Fibroblast of lung (primary cell): ENCODE results near the gene NFKBIE. TPM values are rescaled to one million over a fixed set of nuclear protein-coding genes. Genes with fewer than 3 reads are reported as not detected.

Experiments used
- DNase-seq, 2 donors: peaks; one replicate each; pipeline versions ENCODE4 v3.0.0 to v3.0.0-alpha.2; 2010; ENCODE audit warnings: low read depth in 2 of 2
- H2AFZ ChIP-seq: 2 replicates; pipeline ENCODE4 v1.5.1; 2012; ENCODE audit warnings: low read length, control low read depth, inconsistent platforms
- H3K27ac ChIP-seq: 2 replicates; pipeline ENCODE4 v1.5.1; 2011; ENCODE audit warnings: low read length, control low read depth; ENCODE audit not compliant: insufficient read depth
- H3K27me3 ChIP-seq: 2 replicates; pipeline ENCODE4 v1.5.1; 2011; ENCODE audit warnings: mild to moderate bottlenecking, low read length; ENCODE audit not compliant: control insufficient read depth, insufficient read depth
- H3K36me3 ChIP-seq: 2 replicates; pipeline ENCODE4 v1.5.1; 2011; ENCODE audit warnings: low read length; ENCODE audit not compliant: control insufficient read depth, insufficient read depth
- H3K4me1 ChIP-seq: 2 replicates; pipeline ENCODE4 v1.5.1; 2011; ENCODE audit warnings: low read length; ENCODE audit not compliant: control insufficient read depth, insufficient read depth; ENCODE audit errors: extremely low read depth
- H3K4me2 ChIP-seq: 2 replicates; pipeline ENCODE4 v1.5.1; 2011; ENCODE audit warnings: low read length, control low read depth; ENCODE audit not compliant: insufficient read depth; ENCODE audit errors: extremely low read depth
- H3K4me3 ChIP-seq, 4 experiments: fragments of 200-600 bp in 1 of 4; sonication (generic) in 1 of 4; replicated peaks in 1 of 4; 2 replicates each; pipeline ENCODE4 v1.5.1; 2011 to 2016; ENCODE audit warnings: low read length in 4 of 4, low read depth in 3 of 4, mild to moderate bottlenecking in 3 of 4, control low read depth in 2 of 4, inconsistent platforms in 1 of 4, mixed read lengths in 1 of 4; ENCODE audit not compliant: insufficient read depth in 1 of 4; ENCODE audit errors: control extremely low read depth in 1 of 4
- H3K79me2 ChIP-seq: 2 replicates; pipeline ENCODE4 v1.5.1; 2012; ENCODE audit warnings: mild to moderate bottlenecking, low read length, inconsistent platforms; ENCODE audit not compliant: control insufficient read depth, insufficient read depth
- H3K9ac ChIP-seq: 2 replicates; pipeline ENCODE4 v1.5.1; 2011; ENCODE audit warnings: mild to moderate bottlenecking, low read length, control low read depth; ENCODE audit not compliant: insufficient read depth
- H3K9me3 ChIP-seq: 2 replicates; pipeline ENCODE4 v1.5.1; 2012; ENCODE audit warnings: low read depth, low read length; ENCODE audit not compliant: control insufficient read depth, insufficient read depth
- H4K20me1 ChIP-seq: 2 replicates; pipeline ENCODE4 v1.5.1; 2011; ENCODE audit warnings: low read length; ENCODE audit not compliant: control insufficient read depth, insufficient read depth; ENCODE audit errors: extremely low read depth
- CTCF ChIP-seq, 2 donors: IDR thresholded peaks in 1 of 2; conservative IDR thresholded peaks in 1 of 2; 1 replicate in 1 of 2; 2 replicates in 1 of 2; pipeline ENCODE4 v1.5.1; 2011 to 2012; ENCODE audit warnings: low read length in 2 of 2, control low read depth in 1 of 2, inconsistent platforms in 1 of 2, low read depth in 1 of 2, mild to moderate bottlenecking in 1 of 2
- EZH2 ChIP-seq: IDR thresholded peaks from 2 replicates; pipeline ENCODE4 v1.5.1; 2012; ENCODE audit warnings: low read length, control low read depth, mild to moderate bottlenecking; ENCODE audit errors: missing control alignments
- polyA plus RNA-seq, 2 donors: library from polyadenylated mRNA; depleted of rRNA in 1 of 2; stranded (reverse) in 1 of 2; unstranded in 1 of 2; fragments of >200 nt; gene quantifications; 2 replicates each; pipeline ENCODE4 v1.2.1, GENCODE V29; 2011 to 2012; ENCODE audit warnings: missing spikeins in 1 of 2
- total RNA-seq: library from RNA; depleted of rRNA; stranded (reverse); fragments of >200 nt; gene quantifications from 2 replicates; pipeline ENCODE4 v1.2.1, GENCODE V29; 2014

NFKBIE gene
- total and polyA plus RNA-seq, 2 donors (not counting 1 experiment from before 2014, with no cell fraction given), result 1.6 to 5.4 TPM

- Histone ChIP-seq H3K27me3 (no peaks in the 10 kb centered on the region), H3K9me3 (no peaks in the 10 kb centered on the region), H3K9ac (no peak overlapping the region), H3K36me3 (peaks cover 11% of the 10 kb centered on the region), H4K20me1 (no peaks in the 10 kb centered on the region), H2AFZ (no peak overlapping the region), H3K4me2 (no peak overlapping the region), H3K4me1 (peaks cover 6% of the 10 kb centered on the region), H3K4me3 (no peak overlapping the region), H3K27ac (no peak overlapping the region), H3K79me2 (peaks cover 21% of the 10 kb centered on the region)
- DNase-seq, result no peak
- no peak for TF ChIP-seq CTCF (conservative IDR thresholded peaks at IDR 0.05 in 1 of 2, IDR thresholded peaks at IDR 0.05 in 1 of 2; ENCODE audit: low read depth in 1 of 2, low read length in 2 of 2)
- no peak for TF ChIP-seq EZH2
Measured at GRCh38 chr6:44258325-44258863, 7.0 kb downstream of the NFKBIE start.

- Histone ChIP-seq H3K9ac (peak overlapping the region; percentile 40), H3K4me1 (peaks cover 6% of the 10 kb centered on the region), H3K4me2 (peak overlapping the region; percentile 92), H3K27ac (peak overlapping the region; percentile 34), H3K27me3 (no peaks in the 10 kb centered on the region), H4K20me1 (no peaks in the 10 kb centered on the region), H3K36me3 (peaks cover 14% of the 10 kb centered on the region), H3K79me2 (peaks cover 25% of the 10 kb centered on the region), H3K9me3 (no peaks in the 10 kb centered on the region), H3K4me3 (peak overlapping the region; percentile 16 to 91 (median 44)), H2AFZ (peak overlapping the region; percentile 97)
- no peak for DNase-seq
- TF ChIP-seq CTCF (conservative IDR thresholded peaks at IDR 0.05 in 1 of 2, IDR thresholded peaks at IDR 0.05 in 1 of 2; ENCODE audit: low read depth in 1 of 2, low read length in 2 of 2) (peak in 1 of 2 donors; percentile 11), EZH2 (no peak)
Measured at GRCh38 chr6:44257753-44258324, 7.5 kb downstream of the NFKBIE start.

DNA sequence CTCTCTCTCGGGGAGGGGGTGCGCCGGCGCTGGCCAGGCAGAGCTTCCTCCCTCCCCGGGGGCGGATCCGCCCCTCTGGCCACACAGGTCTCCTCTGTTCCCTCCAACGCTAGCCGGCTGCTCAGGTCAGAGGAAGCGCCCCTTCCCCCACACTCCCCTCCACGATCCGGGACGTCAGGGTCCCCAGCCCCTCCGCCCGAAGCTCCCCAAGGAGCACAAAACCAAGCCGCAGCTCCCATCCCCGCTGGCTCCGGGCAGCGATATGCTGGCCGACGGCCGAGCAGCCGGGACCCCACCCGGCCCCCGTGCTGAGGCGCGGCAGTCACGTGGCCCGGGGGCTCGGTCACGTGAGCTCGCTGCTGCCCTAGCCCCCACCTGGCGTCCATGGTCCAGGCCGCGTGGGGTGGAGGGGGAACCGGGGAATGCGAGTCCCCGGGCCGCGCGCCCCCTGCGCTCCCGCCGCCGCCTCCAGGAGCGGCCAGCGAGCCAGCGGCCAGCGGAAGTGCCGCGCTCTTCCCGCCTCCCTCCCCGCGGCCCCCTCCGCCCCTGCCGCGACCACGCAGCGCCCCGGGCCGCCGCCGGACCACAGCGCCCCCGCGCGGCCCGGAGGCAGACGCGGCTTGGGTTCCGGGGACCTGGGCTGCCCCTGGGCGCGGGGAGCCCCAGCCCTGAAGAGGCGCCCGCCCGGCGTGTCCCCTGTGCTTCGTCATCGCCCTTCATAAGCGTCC, 8.2 kb downstream of the NFKBIE start, which contains the start of gene SLC35B2:
SLC35B2 (minus strand) TSS at position 504 of the 728 bp plus-strand sequence; CDS start at position 386, 118 bp downstream.
- H3K4me3 ChIP-seq, result peak within 1 kb of the TSS; percentile 82 to 94 (median 88)
- peaks cover 28% of the 10 kb centered on the region for H3K79me2 ChIP-seq
- H3K9ac ChIP-seq, result peak within 1 kb of the TSS; percentile 82
- peaks cover 6% of the 10 kb centered on the region for H3K4me1 ChIP-seq
- peak within 1 kb of the TSS; percentile 97 for H2AFZ ChIP-seq
- H3K27ac ChIP-seq, result peak within 1 kb of the TSS; percentile 78
- peak; percentile 67 to 81 for DNase-seq
- H4K20me1 ChIP-seq, result no peaks in the 10 kb centered on the region
- no peaks in the 10 kb centered on the region for H3K9me3 ChIP-seq
- H3K36me3 ChIP-seq, result peaks cover 17% of the 10 kb centered on the region
- H3K27me3 ChIP-seq, result no peaks in the 10 kb centered on the region
- no peak for TF ChIP-seq EZH2
- peak; percentile 31 to 34 for TF ChIP-seq CTCF (conservative IDR thresholded peaks at IDR 0.05 in 1 of 2, IDR thresholded peaks at IDR 0.05 in 1 of 2; ENCODE audit: low read depth in 1 of 2, low read length in 2 of 2)
- peak within 1 kb of the TSS; percentile 92 for H3K4me2 ChIP-seq
